ENCODE results near the gene STMN3.
"Not testable (repeated sequence)": the region's sequence is repeated elsewhere in the genome, so short reads cannot be mapped to it uniquely, and the experiment has no call there.

The STMN3 gene

GRCh38 chr20:63652192-63652980, 838 bp downstream of the STMN3 start:
- DNase-seq (ENCODE audit: low read depth): no peak
- H3K4me3 ChIP-seq (ENCODE audit: low read depth, low read length): peak overlapping the region; percentile 58
- TF ChIP-seq CTCF (conservative IDR thresholded peaks at IDR 0.05; ENCODE audit: low read depth, low read length): no peak

GRCh38 chr20:63651942-63652191, 1.4 kb downstream of the STMN3 start:
- DNase-seq (ENCODE audit: low read depth): no peak
- peak overlapping the region; percentile 58 for H3K4me3 ChIP-seq (ENCODE audit: low read depth, low read length)
- no peak for TF ChIP-seq CTCF (conservative IDR thresholded peaks at IDR 0.05; ENCODE audit: low read depth, low read length)

GRCh38 chr20:63650486-63650885, 2.7 kb downstream of the STMN3 start:
- not testable (repeated sequence) for DNase-seq (ENCODE audit: low read depth); H3K4me3 ChIP-seq (ENCODE audit: low read depth, low read length)

- H3K4me3 ChIP-seq (ENCODE audit: low read depth, low read length): no peak overlapping the region
- no peak for TF ChIP-seq CTCF (conservative IDR thresholded peaks at IDR 0.05; ENCODE audit: low read depth, low read length)
- DNase-seq (ENCODE audit: low read depth): no peak
Observed at GRCh38 chr20:63648895-63649589, 4.2 kb downstream of the STMN3 start.

- TF ChIP-seq CTCF (conservative IDR thresholded peaks at IDR 0.05; ENCODE audit: low read depth, low read length): no peak
- DNase-seq (ENCODE audit: low read depth): no peak
- no peak overlapping the region for H3K4me3 ChIP-seq (ENCODE audit: low read depth, low read length)
Observed at GRCh38 chr20:63648190-63648589, 5.0 kb downstream of the STMN3 start.

- TF ChIP-seq CTCF (conservative IDR thresholded peaks at IDR 0.05; ENCODE audit: low read depth, low read length): no peak
- DNase-seq (ENCODE audit: low read depth): no peak
- no peak overlapping the region for H3K4me3 ChIP-seq (ENCODE audit: low read depth, low read length)
Observed at GRCh38 chr20:63645218-63645617, 8.0 kb downstream of the STMN3 start.

GRCh38 chr20:63643946-63644345, 9.3 kb downstream of the STMN3 start:
- no peak overlapping the region for H3K4me3 ChIP-seq (ENCODE audit: low read depth, low read length)
- TF ChIP-seq CTCF (conservative IDR thresholded peaks at IDR 0.05; ENCODE audit: low read depth, low read length): no peak
- no peak for DNase-seq (ENCODE audit: low read depth)
